ENCODE measurements around the gene STX10. TPM values are rescaled to one million over a fixed set of nuclear protein-coding genes. Genes with fewer than 3 reads are reported as not detected.

The STX10 gene
- polyA plus RNA-seq, 4 donors: 55.8 to 71.7 (median 57.1) TPM

GRCh38 chr19:13122275-13122878, 27.8 kb downstream of the STX10 start:
- no peak for DNase-seq (ENCODE audit: low read depth in 4 of 4, low spot score in 3 of 4)

DNA sequence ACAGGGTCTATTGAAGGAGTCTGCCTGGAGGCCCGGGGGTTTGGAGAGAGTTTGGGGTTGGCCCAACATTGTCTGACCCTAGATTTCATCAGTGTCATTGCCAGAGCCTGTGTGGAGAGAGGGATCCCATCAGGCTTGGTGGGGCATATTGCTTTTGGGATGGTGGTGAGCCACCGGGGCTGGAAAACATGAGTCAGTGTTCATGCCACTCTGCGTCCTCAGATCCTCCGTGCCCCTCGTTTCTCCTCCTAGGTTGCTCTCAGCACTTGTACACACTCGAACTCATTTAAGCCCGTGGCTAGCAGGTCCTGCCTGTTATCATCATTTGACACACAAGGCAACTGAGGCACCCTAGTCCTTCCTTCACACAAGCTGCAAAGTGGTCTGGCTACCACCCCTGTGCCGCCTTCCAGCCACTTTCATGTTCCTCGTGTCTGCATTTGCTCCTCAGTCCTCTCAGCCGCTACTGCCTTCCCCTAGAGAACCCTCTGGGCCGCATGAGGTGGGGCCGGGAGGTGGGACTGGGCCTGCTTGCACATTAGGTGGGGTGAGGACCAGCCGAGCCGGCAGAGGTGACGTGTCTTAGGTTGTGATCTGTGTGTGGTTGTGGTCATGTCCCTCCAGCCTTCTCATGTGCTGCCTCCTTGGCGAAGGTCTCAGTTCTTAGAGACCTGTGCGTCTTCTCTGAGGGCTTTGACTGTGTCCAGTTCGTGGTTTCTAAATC, 28.5 kb downstream of the STX10 start:
- no peak for DNase-seq (ENCODE audit: low read depth in 4 of 4, low spot score in 3 of 4)

GRCh38 chr19:13120817-13121216, 29.4 kb downstream of the STX10 start:
- no peak for DNase-seq (ENCODE audit: low read depth in 4 of 4, low spot score in 3 of 4)

DNA sequence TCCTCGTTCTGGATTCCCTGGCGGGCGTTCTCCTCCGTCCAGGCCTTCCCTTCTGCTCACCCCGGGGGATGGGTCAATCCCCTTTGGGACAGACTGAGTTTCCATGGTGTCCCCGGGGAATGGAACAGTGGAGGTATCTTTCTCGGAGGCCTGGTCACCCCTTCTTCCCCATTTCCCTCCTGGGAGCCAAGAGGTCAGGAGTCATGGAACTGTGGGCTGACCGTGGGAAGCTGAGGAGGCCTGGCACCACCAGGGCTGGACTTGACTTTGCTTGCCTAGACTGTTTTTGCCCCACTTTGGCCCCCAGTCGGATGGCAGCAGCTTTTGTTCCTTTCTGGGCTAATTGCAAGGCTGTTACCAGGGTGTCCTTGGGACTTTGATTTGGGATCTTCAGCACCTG, 30.1 kb downstream of the STX10 start:
- no peak for DNase-seq (ENCODE audit: low read depth in 4 of 4, low spot score in 3 of 4)

GRCh38 chr19:13119627-13120026, 30.5 kb downstream of the STX10 start:
- DNase-seq (ENCODE audit: low read depth in 4 of 4, low spot score in 3 of 4): no peak

- DNase-seq (ENCODE audit: low read depth in 4 of 4, low spot score in 3 of 4): no peak
Measured at GRCh38 chr19:13118424-13119193, 31.6 kb downstream of the STX10 start.

GRCh38 chr19:13117772-13118423, 32.3 kb downstream of the STX10 start, which contains the start of gene NACC1:
Gene NACC1 (plus strand): TSS chr19:13118264. CDS start chr19:13135208, 16,944 bp downstream.
- peak in 3 of 4 donors; percentile 74 to 80 (median 75) for DNase-seq (ENCODE audit: low read depth in 4 of 4, low spot score in 3 of 4)

DNA sequence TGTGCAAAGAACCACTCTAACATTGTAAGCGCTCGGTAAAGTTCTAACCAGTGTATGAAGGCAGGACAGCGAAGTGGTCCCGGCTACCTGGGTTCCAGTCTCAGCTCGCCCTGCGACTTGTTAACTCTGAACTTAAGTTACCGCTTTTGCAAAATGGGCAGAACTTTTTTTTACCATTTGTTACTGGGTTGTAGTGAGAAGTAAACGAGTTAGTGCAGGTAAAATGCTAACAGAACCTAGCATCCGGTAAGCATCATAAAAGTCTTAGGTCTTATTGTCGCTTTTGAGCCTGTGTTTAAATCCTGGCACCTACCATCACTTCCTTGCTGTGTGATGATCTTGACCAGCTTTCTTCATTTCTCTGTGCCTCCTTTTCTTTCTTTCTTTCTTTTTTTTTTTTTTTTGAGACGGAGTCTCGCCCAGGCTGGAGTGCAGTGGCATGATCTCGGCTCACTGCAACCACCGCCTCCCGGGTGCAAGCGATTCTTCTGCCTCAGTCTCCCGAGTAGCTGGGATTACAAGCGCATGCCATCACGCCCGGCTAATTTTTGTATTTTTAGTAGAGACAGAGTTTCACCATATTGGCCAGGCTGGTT, 32.9 kb downstream of the STX10 start:
- DNase-seq (ENCODE audit: low read depth in 4 of 4, low spot score in 3 of 4): no peak

DNA sequence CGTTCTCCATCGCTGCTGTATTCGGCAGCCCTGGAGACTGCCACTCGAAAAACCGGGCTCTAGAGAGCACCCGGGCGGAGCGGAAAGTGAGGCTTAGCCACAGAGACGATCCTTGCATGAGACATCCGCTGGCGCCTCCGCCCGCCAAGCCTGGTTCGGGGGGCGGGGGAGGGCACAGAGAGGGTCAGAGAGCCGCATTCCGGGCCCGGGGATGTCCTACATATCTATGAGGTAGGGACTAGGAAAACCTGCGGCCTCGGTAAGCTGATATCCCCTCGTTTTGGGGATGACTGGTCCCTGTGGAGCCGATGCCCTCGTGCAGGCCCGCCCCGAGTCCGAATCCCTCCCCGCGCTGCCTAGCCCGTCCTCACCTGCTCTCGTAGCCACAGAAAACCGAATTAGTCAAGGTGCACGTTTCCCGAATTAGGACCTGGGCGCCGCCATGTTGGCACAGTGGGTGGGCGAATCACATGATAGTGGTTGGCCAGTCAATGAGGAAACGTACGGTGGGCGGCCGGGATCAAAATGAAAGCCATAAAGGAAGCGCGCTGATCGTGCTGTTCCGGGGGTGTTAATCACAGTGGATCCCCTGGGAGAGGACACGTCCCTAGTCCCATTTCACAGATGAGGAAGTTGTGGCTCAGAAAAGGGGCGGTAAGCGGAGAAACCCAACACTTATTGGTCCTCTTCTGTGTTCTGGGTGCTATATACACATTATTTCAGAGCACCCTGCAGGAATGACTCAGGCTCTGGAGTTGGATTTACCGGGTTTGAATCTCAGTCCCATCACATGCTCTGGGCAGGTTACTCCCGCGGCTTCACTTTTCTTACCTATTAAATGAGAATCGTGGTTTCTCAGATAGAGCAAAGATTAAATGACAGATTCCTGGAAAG, 33.6 kb downstream of the STX10 start, which contains the start of gene TRMT1:
Gene TRMT1 (minus strand): TSS at position 459 of the 894 bp plus-strand sequence. CDS start 341 bp downstream, at position 118.
- DNase-seq (ENCODE audit: low read depth in 4 of 4, low spot score in 3 of 4): peak in 3 of 4 donors; percentile 77 to 89 (median 88)

- no peak for DNase-seq (ENCODE audit: low read depth in 4 of 4, low spot score in 3 of 4)
Measured at GRCh38 chr19:13115936-13116281, 34.3 kb downstream of the STX10 start.

DNA sequence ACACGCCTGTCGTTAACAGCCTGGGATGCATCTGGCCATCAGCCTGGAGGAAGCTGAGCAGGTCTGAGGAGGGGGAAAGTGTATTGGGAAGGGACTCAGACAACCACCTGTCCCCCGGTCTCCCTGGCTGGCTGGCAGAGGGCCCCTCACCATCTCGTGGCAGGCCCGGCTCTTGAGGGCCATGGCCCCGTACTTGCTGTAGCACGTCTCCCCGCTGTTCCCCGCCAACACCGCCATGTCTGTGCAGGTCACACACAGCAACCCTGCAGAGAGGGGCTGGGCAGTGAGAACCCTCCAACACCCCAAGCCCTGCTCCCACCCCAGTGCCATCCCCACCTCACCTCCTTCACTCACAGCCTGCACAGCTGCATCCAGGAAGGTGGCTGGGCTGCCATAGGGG, 37.6 kb downstream of the STX10 start:
- DNase-seq (ENCODE audit: low read depth in 4 of 4, low spot score in 3 of 4): no peak

- DNase-seq (ENCODE audit: low read depth in 4 of 4, low spot score in 3 of 4): no peak
Measured at GRCh38 chr19:13110099-13110610, 40.0 kb downstream of the STX10 start.

DNA sequence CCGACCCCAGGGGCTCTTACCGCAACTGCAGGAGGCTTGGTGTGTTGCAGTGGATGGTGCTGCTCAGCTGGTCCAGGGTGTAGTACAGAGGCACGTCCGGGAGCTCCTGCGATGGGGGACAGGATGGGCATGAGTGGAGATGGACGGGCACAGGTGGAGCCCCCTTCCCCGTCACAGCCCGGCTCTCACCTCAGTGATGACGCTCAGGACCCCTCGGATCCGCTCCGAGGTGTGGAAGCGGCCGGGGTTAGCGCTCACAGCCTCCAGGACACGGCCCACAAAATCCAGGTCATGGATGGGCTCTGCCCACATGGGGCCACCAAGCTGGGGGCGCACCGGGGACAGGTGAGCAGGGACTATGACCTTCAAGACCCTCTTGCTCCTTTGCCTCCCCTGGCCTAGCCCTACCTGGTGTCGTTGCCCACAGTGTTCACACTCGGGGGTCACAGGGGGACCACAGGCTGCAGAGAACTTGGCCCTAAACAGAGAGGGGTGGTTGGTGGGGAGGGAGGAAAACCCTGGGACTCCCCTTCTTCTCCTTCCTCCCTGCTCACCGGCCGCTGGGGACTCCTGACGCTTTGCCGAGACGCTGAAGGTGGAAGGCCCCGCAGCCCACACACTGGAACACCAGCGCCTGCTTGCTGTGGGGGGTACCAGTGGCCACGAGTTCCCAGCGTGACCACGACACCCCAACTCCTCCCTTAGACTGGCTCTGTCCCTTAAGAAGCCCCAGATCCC, 40.6 kb downstream of the STX10 start:
- no peak for DNase-seq (ENCODE audit: low read depth in 4 of 4, low spot score in 3 of 4)

GRCh38 chr19:13104848-13105711, 45.1 kb downstream of the STX10 start:
- DNase-seq (ENCODE audit: low read depth in 4 of 4, low spot score in 3 of 4): no peak

DNA sequence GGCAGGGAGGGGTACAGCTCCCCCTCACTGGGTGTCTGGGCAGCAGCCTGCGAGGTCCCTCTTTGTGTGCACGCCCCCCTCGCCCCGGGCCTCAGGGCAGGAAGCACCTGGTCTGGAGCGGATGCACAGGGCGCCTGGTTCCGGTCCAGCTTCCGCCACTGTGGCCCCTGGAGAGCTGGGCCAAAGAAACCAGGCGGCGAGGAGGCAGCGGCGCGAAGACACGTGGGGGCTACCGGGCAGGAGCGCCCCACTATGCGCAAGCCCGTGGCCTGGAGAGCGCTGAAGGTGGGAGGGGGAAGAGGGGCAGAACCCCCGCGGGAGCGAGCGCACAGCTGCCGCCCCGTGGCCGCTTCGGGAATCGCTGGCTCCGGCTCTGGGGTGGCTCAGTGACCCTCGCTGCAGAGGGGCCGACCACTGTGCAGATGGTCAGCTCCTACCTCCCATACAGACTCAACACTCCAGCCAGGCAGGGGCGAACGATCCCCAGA, 45.8 kb downstream of the STX10 start:
- DNase-seq (ENCODE audit: low read depth in 4 of 4, low spot score in 3 of 4): no peak

DNA sequence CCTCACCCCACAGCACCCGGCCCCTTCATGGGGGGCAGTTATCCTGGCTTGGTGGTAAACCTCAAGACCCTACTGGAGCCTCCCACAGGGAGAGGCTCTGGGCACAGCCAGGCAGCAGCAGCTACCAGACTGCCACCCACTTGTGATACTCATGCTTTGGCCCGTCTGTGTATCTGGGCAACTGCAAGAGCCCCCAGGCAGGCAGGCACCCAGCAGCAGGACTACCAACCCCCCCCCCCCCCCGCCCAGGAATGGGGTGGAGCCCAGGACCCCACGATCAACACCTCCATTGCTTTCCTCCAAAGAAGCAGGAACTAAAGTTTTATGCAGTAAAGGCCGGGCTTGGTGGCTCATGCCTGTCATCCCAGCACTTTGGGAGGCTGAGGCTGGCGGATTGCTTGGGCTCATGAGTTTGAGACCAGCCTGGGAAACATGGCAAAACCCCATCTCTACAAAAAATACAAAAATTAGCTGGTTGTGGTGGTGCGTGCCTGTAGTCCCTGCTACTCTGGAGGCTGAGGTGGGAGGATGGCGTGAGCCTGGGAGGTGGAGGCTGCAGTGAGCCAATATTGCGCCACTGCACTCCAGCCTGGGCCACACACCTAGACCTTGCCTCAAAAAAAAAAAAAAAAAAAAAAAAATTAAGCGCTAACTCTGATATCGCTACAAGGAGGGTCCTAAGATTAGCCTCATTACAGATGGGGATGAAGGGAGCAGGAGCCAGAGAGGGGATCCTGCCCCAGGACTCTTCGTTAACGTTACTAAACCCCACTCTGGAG, 46.4 kb downstream of the STX10 start:
- DNase-seq (ENCODE audit: low read depth in 4 of 4, low spot score in 3 of 4): no peak

All from left renal pelvis (tissue), 4 donors.